Nephron (organoid): ENCODE results near the gene SETBP1.
A peak's percentile ranks its signal among the peaks of the same experiment; 100 is the strongest.

Source experiments
- H3K27ac Mint-ChIP-seq, 3 experiments: 2 replicates each; pipeline ENCODE4 v1.8.0; 2020; ENCODE audit warnings: mixed read lengths in 3 of 3, mild to moderate bottlenecking in 2 of 3, moderate library complexity in 1 of 3
- H3K27me3 Mint-ChIP-seq: 2 replicates; pipeline ENCODE4 v1.8.0; 2021; ENCODE audit warnings: low read depth, mild to moderate bottlenecking, moderate library complexity, mixed read lengths
- H3K36me3 Mint-ChIP-seq: 2 replicates; pipeline ENCODE4 v1.8.0; 2020; ENCODE audit warnings: low read depth, mixed read lengths
- H3K4me1 Mint-ChIP-seq: 2 replicates; pipeline ENCODE4 v1.8.0; 2020; ENCODE audit warnings: mixed read lengths
- H3K4me3 Mint-ChIP-seq, 3 experiments: 2 replicates each; pipeline ENCODE4 v1.8.0; 2020; ENCODE audit warnings: mild to moderate bottlenecking in 3 of 3, mixed read lengths in 3 of 3, moderate library complexity in 2 of 3
- H3K9me3 Mint-ChIP-seq: 2 replicates; pipeline ENCODE4 v1.8.0; 2020; ENCODE audit warnings: mixed read lengths
- CTCF ChIP-seq, 3 experiments: fragments of 200-600 bp; sonication (generic); IDR thresholded peaks; one replicate each; pipeline ENCODE4 v1.5.0; 2021; ENCODE audit warnings: antibody characterized with exemption in 3 of 3; ENCODE audit not compliant: unreplicated experiment in 3 of 3

SETBP1 gene

GRCh38 chr18:44793194-44793593, 112.5 kb downstream of the SETBP1 start:
- Mint-ChIP-seq H3K9me3 (no peaks in the 10 kb centered on the region), H3K4me3 (peak overlapping the region in 1 of 3 experiments; percentile 51), H3K4me1 (peaks cover 90% of the 10 kb centered on the region), H3K27me3 (no peaks in the 10 kb centered on the region), H3K27ac (peak overlapping the region; percentile 90 to 98 (median 94)), H3K36me3 (peaks cover 15% of the 10 kb centered on the region)
- no peak for TF ChIP-seq CTCF (IDR thresholded peaks at IDR 0.05; ENCODE audit: unreplicated experiment in 3 of 3)

- H3K4me3 Mint-ChIP-seq = peak overlapping the region in 1 of 3 experiments; percentile 2
- H3K4me1 Mint-ChIP-seq = peaks cover 90% of the 10 kb centered on the region
- peaks cover 17% of the 10 kb centered on the region for H3K36me3 Mint-ChIP-seq
- no peaks in the 10 kb centered on the region for H3K27me3 Mint-ChIP-seq
- no peaks in the 10 kb centered on the region for H3K9me3 Mint-ChIP-seq
- peak overlapping the region; percentile 94 to 98 (median 96) for H3K27ac Mint-ChIP-seq
- TF ChIP-seq CTCF (IDR thresholded peaks at IDR 0.05; ENCODE audit: unreplicated experiment in 3 of 3) = no peak
These were observed 113.0 kb downstream of the SETBP1 start for GRCh38 chr18:44793685-44794084.

GRCh38 chr18:44795241-44795640, 114.6 kb downstream of the SETBP1 start:
- Mint-ChIP-seq H3K9me3 (no peaks in the 10 kb centered on the region), H3K4me1 (peaks cover 85% of the 10 kb centered on the region), H3K36me3 (peaks cover 33% of the 10 kb centered on the region), H3K27ac (peak overlapping the region; percentile 70 to 96 (median 94)), H3K4me3 (no peak overlapping the region), H3K27me3 (no peaks in the 10 kb centered on the region)
- TF ChIP-seq CTCF (IDR thresholded peaks at IDR 0.05; ENCODE audit: unreplicated experiment in 3 of 3) = no peak

- H3K27me3 Mint-ChIP-seq = no peaks in the 10 kb centered on the region
- no peaks in the 10 kb centered on the region for H3K9me3 Mint-ChIP-seq
- peak overlapping the region; percentile 84 to 96 (median 94) for H3K27ac Mint-ChIP-seq
- H3K4me1 Mint-ChIP-seq = peaks cover 74% of the 10 kb centered on the region
- H3K36me3 Mint-ChIP-seq = peaks cover 45% of the 10 kb centered on the region
- no peak overlapping the region for H3K4me3 Mint-ChIP-seq
- TF ChIP-seq CTCF (IDR thresholded peaks at IDR 0.05; ENCODE audit: unreplicated experiment in 3 of 3) = no peak
These were observed 116.0 kb downstream of the SETBP1 start for GRCh38 chr18:44796429-44797428.

- peaks cover 74% of the 10 kb centered on the region for H3K4me1 Mint-ChIP-seq
These were observed 117.9 kb downstream of the SETBP1 start for GRCh38 chr18:44798433-44799048.

More at GRCh38 chr18:44798433-44799048, 117.9 kb downstream of the SETBP1 start:
- Mint-ChIP-seq H3K27ac (peak overlapping the region; percentile 16 to 96 (median 28)), H3K27me3 (no peaks in the 10 kb centered on the region), H3K4me3 (no peak overlapping the region), H3K9me3 (no peaks in the 10 kb centered on the region), H3K36me3 (peaks cover 63% of the 10 kb centered on the region)
- TF ChIP-seq CTCF (IDR thresholded peaks at IDR 0.05; ENCODE audit: unreplicated experiment in 3 of 3) = no peak
